ENCODE results near the gene SEMA6C.

DNA sequence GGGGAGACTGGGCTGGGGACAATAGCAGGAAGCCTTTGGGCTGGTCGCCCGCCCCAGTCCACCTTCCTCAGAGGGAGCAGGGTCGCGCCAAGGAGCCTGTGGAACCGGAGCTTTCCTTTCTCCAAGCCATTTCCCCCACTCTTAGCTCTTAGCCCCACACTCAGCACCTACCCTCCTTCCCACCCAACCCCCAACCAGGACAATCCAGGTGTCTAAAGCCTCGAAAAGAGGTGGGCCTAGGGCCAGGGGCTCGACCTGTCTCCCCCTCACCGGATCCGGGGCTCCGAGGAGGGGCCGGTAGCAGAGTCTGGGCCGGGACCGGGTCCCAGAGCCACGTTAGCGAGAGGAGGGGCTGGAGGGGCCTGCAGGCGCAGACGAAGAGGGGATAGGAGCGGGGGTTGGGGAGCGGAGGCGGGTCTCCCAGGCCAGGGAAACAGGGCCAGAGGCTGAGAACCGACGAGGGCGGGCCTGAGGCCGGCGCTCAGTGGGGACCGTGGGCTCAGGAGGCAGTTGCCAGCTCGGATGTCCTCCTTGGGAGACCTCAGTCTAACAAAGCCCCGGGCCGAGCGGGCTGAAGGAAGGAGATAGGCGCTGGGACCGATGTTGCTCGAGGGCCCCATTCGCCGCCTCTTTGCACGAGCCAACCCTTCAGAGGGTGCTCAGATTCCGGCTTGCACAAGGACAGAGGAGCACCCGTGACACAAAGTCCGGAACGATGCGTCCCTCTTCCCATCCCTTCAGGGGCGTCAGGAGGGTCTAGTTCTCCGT, 943 bp downstream of the SEMA6C start:
- TF ChIP-seq CTCF (IDR thresholded peaks at IDR 0.05) (no peak), POLR2A (IDR thresholded peaks at IDR 0.05) (no peak)

All from esophagus squamous epithelium (tissue), 4 donors.